GM12875 (cell line): ENCODE results near the gene VPS13C.

Experiments
- H3K4me3 ChIP-seq: one replicate; pipeline ENCODE4 v1.5.1; 2011; ENCODE audit warnings: low read depth, low read length, control low read depth
- CTCF ChIP-seq: IDR thresholded peaks from 2 replicates; pipeline ENCODE4 v1.5.1; 2011; ENCODE audit warnings: low read depth, mild to moderate bottlenecking, control low read depth, inconsistent platforms, low read length, moderate library complexity, borderline replicate concordance; ENCODE audit not compliant: insufficient read depth

Gene VPS13C

GRCh38 chr15:62071711-62072308 lies 11.6 kb upstream of the VPS13C start:
- peak; percentile 27; the same call in 1 of the 2 replicates for TF ChIP-seq CTCF

GRCh38 chr15:62069551-62069950 lies 9.3 kb upstream of the VPS13C start:
- no peak for TF ChIP-seq CTCF

More at GRCh38 chr15:62071711-62072308, 11.6 kb upstream of the VPS13C start:
- no peak overlapping the region for H3K4me3 ChIP-seq

GRCh38 chr15:62068810-62069167 lies 8.5 kb upstream of the VPS13C start:
- TF ChIP-seq CTCF = no peak
- H3K4me3 ChIP-seq = no peak overlapping the region

More at GRCh38 chr15:62069551-62069950, 9.3 kb upstream of the VPS13C start:
- H3K4me3 ChIP-seq = no peak overlapping the region

GRCh38 chr15:62068071-62068809 lies 8.0 kb upstream of the VPS13C start:
- peak overlapping the region; percentile 33 for H3K4me3 ChIP-seq
- no peak for TF ChIP-seq CTCF

- no peak for TF ChIP-seq CTCF
- peak overlapping the region; percentile 23 for H3K4me3 ChIP-seq
Measured at GRCh38 chr15:62067448-62068044, 7.3 kb upstream of the VPS13C start.

GRCh38 chr15:62066663-62067447 lies 6.6 kb upstream of the VPS13C start, which contains the start of gene C2CD4A:
Gene C2CD4A, plus strand, starts transcription at chr15:62066977. Its CDS starts 637 bp downstream, at chr15:62067614.
- peak; percentile 35; the same call in 1 of the 2 replicates for TF ChIP-seq CTCF
- peak within 1 kb of the TSS; percentile 23 for H3K4me3 ChIP-seq
